ENCODE measurements around the gene PLK1.

Gene PLK1

GRCh38 chr16:23702951-23703350 lies 24.3 kb downstream of the PLK1 start:
- ChIA-PET CTCF (no interaction called here), POLR2A (ENCODE audit: low non-redundant PET) (no interaction called here)
- no peak for TF ChIP-seq CTCF (conservative IDR thresholded peaks at IDR 0.05; ENCODE audit: low read depth)

GRCh38 chr16:23704772-23705516 lies 26.3 kb downstream of the PLK1 start:
- ChIA-PET POLR2A (ENCODE audit: low non-redundant PET) (no interaction called here), CTCF (no interaction called here)
- DNase-seq (ENCODE audit: low spot score): no peak
- no peak overlapping the region for H3K27ac ChIP-seq
- no peak for TF ChIP-seq CTCF (conservative IDR thresholded peaks at IDR 0.05; ENCODE audit: low read depth)

More at GRCh38 chr16:23702951-23703350, 24.3 kb downstream of the PLK1 start:
- DNase-seq (ENCODE audit: low spot score): no peak
- H3K27ac ChIP-seq: no peak overlapping the region

GRCh38 chr16:23705517-23705902 lies 26.8 kb downstream of the PLK1 start:
- H3K27ac ChIP-seq: no peak overlapping the region
- DNase-seq (ENCODE audit: low spot score): no peak
- no peak for TF ChIP-seq CTCF (conservative IDR thresholded peaks at IDR 0.05; ENCODE audit: low read depth)
- ChIA-PET POLR2A (ENCODE audit: low non-redundant PET) (no interaction called here), CTCF (no interaction called here)

- ChIA-PET POLR2A (ENCODE audit: low non-redundant PET) (no interaction called here), CTCF (interaction anchor here (0.5 kb wide), 1 partner anchor 1571 kb away, joined by 3 read pairs; no protein-coding TSS in a partner anchor)
- TF ChIP-seq CTCF (conservative IDR thresholded peaks at IDR 0.05; ENCODE audit: low read depth): no peak
- DNase-seq (ENCODE audit: low spot score): no peak
- H3K27ac ChIP-seq: no peak overlapping the region
Observed at GRCh38 chr16:23706439-23706838, 27.8 kb downstream of the PLK1 start.

DNA sequence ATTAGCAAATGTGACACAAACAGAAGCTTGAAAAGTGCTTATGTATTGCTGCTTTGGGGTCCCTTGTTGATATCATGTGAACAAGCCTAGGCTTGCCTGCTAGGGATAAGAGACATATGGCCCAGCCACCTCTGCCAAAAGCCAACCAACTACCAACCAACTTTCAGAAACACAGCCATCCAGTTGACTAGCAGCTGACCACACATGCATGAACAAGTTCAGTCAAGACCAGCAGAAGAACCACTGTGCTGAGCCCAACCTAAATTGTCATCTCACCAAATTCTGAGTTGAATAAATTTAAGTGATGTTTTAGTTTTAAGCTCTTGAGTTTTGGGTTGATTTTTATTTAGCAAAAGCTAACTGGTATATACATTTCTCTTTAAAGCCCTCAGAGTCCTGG lies 30.8 kb downstream of the PLK1 start:
- CTCF ChIA-PET: interaction anchor here (0.8 to 1.3 kb wide), 2 partner anchors 31 to 92 kb away, joined by 4 read pairs; partner anchors contain the start of gene PLK1
- no peak overlapping the region for H3K27ac ChIP-seq
- no peak for DNase-seq (ENCODE audit: low spot score)
- no peak for TF ChIP-seq CTCF (conservative IDR thresholded peaks at IDR 0.05; ENCODE audit: low read depth)
- POLR2A ChIA-PET (ENCODE audit: low non-redundant PET): no interaction called here

DNA sequence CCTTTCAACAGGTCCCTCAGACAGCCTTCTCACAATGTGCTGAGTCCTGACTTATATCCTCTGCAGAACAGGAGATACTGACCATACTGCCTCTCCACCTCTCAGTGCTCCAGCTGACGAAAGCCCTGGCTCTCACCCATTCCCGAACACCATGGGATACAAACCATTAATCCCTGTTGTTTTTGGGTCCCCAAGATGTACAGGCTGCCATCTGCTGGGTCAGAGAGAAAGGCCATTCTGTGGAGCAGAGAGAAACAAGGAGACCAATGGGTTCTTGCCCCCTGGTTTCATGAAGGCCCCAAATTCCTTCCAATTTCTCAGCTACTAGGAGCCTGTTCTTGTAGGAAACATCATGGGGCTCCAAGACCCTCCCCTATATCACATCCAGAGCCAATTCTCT lies 31.3 kb downstream of the PLK1 start:
- POLR2A ChIA-PET (ENCODE audit: low non-redundant PET): no interaction called here
- CTCF ChIA-PET: interaction anchor here (0.8 to 1.3 kb wide), 2 partner anchors 32 to 91 kb away, joined by 4 read pairs; partner anchors contain the start of gene PLK1
- TF ChIP-seq CTCF (conservative IDR thresholded peaks at IDR 0.05; ENCODE audit: low read depth): no peak
- DNase-seq (ENCODE audit: low spot score): no peak
- no peak overlapping the region for H3K27ac ChIP-seq
